ENCODE results near the gene RIPK3.

GRCh38 chr14:24314377-24315193 is 25.2 kb downstream of the RIPK3 start:
- no peak for TF ChIP-seq GATA3 (IDR thresholded peaks at IDR 0.05; ENCODE audit: low read depth, low read length)
- TF ChIP-seq GATA2 (IDR thresholded peaks at IDR 0.05; ENCODE audit: low read depth, low read length), result no peak

Data from SH-SY5Y (cell line).